Stimulated activated CD4-positive, alpha-beta T cell treated with anti-CD3 and anti-CD28 coated beads, Interleukin-1b, Interleukin-23, amount 100 ng/mL, for 24 hours (primary cell): ENCODE results near the gene NRP1.
"Not testable (repeated sequence)": the region's sequence is repeated elsewhere in the genome, so short reads cannot be mapped to it uniquely, and the experiment has no call there.

ENCODE experiments used
- DNase-seq, 4 experiments: peaks; one replicate each; pipeline ENCODE4 v3.0.0-alpha.2; 2020; ENCODE audit warnings: low read depth in 4 of 4, low spot score in 1 of 4

The NRP1 gene

DNA sequence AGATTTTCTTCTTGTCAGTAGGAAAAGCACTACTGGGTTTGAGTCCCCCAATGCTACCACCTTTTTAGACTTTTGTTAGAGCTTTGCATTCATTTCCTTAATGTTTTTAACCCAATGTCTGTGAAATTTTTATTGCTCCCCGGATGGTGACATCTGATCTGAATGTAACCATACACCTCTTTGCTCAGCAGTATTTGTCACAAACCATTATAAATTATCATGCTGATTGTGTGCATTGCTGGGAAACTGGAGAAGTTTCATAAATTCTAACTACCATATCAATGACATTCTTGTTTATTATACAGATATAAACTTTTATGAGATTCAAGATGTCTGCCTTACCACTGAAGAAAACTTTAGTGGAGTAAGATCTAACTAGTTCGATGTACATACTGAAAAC is 8.5 kb downstream of the NRP1 start:
- DNase-seq: no peak

DNA sequence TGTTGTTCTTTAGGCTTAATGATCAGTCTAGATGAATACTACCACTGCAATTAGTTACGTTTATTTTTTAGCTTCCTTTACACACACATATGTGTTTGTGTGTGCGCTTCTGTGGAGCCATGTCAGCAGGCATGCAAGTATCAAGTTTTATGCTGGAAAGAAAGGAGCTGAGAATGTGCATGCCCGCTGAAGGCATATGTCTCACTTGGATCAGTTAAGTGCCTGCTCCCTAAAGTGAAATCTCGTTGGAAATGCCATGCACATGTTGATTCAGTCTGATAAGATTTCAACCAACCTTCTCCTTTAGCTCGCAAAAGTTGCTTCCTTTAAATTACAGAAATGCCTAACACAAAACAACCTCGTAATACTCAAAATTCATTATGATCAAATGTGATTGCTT is 10.7 kb downstream of the NRP1 start:
- DNase-seq: no peak

DNA sequence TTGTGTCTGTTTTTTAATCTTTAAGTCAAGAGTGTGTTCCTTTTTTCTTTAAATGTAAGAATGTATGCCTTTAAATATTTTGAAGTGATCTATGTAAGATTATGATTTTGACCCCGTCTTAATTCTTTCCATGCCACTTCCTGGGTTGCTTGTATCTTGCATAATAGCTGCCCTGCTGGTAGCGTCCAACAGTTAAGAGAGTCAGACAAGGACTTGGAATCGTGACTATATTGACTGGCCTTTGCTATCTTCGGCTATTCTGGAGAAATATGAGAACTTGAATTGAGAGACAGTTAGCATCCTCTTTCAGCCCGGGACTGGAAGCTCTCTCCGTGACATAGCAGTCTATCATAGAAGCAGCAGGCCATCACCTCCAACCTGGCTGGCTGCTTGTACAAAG is 13.0 kb downstream of the NRP1 start:
- DNase-seq: no peak

GRCh38 chr10:33320288-33320687 is 14.2 kb downstream of the NRP1 start:
- no peak for DNase-seq

- no peak for DNase-seq
Observed at GRCh38 chr10:33315891-33316290, 18.6 kb downstream of the NRP1 start.

- no peak for DNase-seq
Observed at GRCh38 chr10:33314811-33315561, 19.5 kb downstream of the NRP1 start.

DNA sequence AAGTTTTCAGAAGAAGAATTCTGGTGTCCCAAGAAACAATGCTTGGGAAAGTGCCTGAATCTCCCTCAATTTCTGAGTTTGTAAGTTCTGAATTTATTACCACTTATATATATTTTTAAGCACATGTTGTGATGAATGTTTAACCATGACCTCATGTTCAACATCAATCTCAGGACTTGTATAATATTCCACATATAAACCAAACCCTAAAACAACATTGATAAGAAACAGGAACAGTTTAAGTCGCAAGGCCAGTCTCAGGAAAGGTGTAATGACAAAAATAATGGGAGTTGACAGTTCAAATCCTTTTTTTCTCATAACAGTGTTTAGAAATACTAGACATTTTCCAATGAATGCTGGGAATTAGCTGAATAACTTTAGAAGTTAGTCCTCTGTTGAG is 22.8 kb downstream of the NRP1 start:
- no peak for DNase-seq

GRCh38 chr10:33310853-33311252 is 23.6 kb downstream of the NRP1 start:
- no peak for DNase-seq

- DNase-seq: no peak
Observed at GRCh38 chr10:33309406-33309805, 25.1 kb downstream of the NRP1 start.

DNA sequence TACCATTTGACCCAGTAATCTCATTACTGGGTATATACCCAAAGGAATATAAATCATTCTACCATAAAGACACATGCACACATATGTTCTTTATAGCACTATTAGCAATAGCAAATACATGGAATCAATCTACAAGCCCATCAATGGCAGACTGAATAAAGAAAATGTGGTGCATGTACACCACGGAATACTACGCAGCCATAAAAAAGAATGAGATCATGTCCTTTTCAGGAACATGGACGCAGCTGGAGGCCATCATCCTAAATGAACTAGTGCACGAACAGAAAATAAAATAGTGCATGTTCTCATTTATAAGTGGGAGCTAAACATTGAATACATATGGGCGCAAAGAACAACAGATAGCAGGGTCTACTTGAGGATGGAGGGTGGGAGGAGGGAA is 26.6 kb downstream of the NRP1 start:
- DNase-seq: no peak

- no peak for DNase-seq
Observed at GRCh38 chr10:33306701-33307519, 27.6 kb downstream of the NRP1 start.

GRCh38 chr10:33306126-33306525 is 28.3 kb downstream of the NRP1 start:
- no peak for DNase-seq

DNA sequence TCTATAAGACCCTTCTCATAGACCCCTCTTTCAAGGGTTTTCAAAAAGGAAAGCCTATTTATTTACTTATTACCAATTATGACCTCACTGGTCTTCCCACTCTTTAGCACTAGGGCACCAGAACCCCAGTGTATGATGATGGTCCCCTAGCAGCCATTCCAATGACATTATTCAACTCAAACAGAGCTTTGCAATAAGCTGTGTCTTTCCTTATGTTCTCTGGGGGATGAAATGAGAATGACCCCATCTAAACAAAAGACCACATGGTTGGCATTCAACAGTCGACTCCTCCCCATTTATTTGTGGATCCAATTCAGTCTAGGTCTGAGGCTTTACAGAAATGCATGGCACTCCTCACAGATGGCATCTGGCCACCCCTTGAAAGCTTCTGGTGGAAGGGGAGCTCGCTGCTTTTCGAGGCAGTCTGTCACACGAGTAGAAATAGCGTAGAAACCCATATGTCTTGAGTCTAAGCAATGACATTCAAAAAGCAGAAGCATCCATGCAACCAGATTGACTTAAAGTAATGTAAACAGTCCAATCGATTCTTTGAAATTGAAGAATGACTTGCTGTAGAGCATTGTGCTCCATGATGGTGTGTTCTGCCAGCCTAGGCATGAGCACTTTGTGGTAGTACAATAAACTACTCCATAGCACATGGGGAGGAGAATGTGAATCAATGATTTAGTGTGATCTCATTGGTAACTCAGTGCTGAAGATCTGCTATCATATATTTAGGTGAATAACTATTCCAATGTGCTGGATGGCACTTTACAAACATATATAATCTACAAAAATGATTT is 29.8 kb downstream of the NRP1 start:
- no peak for DNase-seq

GRCh38 chr10:33303988-33304387 is 30.5 kb downstream of the NRP1 start:
- DNase-seq: no peak

GRCh38 chr10:33302208-33302829 is 32.1 kb downstream of the NRP1 start:
- no peak for DNase-seq

DNA sequence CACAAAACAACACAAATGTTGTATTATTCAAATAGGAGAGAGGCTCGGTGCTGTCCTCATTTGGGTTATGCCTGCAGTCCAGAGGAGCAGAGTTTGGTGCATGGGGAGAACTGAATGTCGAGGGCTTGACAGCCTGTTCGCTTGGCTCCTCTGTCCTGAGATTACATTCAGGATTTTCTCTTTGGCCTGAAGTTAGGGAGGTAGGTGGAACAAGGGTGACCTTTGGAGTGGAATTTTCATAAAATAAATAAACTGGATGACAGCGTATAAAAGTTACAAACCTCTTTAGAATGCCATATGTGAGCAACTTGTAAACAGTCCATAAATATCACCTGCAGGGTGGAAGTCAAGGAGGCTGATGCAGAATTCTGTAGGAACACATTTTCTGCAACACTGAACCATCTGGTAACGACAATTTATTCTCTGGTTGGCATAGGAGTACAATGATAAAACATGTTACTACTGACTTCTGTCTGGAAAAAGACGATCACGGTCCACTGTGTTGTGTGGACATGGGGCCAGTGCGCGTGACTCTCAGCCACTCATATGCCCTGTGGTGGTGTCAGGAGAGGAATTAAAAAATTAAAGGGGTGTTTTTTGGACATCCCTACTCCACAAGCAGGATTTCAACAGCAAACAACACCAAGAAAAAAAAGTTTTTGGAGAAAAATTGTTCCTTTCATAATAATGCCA is 33.2 kb downstream of the NRP1 start:
- DNase-seq: no peak

DNA sequence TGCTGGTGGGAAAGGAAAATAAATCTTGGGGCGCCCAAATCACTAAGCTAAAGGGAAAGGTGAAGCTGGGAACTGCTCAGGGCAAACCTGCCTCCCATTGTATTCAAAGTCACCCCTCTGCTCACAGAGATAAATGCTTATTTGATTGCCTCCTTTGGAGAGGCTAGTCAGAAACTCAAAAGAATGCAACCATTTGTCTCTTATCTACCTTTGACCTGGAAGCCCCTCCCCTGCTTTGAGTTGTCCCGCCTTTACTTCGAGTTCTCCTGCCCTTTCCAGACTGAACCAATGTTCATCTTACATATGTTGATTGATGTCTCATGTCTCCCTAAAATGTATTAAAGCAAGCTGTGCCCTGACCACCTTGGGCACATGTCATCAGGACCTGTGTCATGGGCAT is 33.9 kb downstream of the NRP1 start:
- DNase-seq: not testable (repeated sequence)

DNA sequence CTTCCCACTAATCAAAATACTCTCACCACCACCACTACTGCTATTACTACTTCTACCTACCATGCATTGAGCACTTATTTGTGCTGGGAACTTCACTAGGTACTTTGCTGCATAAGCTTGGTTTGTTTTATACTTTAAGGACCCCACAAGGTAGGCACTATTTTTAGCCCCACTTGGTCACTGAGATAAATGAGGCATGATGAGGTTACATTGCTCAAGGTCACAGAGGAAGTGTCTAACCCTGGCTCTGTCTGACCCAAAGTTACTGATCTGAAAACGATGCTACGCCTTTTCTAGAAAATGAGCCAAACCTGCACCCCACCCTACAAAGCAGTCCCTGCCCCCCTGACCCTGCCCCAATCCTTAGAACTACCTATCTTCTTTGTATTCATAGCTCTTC is 35.6 kb downstream of the NRP1 start:
- no peak for DNase-seq

DNA sequence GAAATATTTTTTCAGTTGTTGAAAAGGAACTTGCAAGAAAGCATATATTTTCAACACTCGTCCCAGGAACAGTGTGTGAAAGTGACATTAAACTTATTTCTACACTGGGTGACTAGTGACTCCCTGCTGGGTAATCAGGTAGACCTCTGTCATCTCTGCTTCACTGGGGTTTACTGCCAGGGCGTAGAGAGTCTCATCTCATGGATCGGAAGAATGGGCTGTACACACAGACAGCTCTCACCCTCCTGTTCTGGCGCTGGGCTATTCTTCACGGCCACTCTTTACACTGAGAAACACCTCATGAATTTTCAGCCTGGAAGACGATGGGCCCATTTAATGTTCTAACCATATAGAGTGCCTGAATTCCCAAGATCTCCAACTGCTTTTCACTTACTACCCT is 36.4 kb downstream of the NRP1 start:
- DNase-seq: no peak

DNA sequence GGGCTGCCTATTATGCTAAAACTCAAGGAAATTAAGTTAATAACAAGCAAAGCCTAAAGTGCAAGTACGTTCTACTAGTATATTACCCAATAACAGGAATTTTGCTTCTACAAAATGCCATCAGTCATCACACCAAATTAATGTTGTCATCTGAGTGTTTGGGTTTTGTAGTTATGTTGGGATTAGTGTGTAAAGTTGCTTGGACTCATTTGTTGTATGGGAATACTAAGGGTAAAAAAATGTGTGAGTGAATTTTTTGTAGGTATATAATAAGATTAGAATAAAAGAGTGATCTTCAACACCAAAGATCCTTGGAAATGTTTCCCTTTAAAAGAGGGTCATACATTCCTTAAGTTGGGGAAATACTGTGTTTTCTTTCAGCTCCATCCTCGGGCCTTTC is 38.6 kb downstream of the NRP1 start:
- DNase-seq: no peak
